Activated CD4-positive, alpha-beta T cell treated with anti-CD3 and anti-CD28 coated beads, Interleukin-2, amount 50 U/mL, for 48 hours (primary cell): ENCODE data around the gene LRRIQ4.

Experiments used
- DNase-seq, 2 experiments: peaks; one replicate each; pipeline ENCODE4 v3.0.0-alpha.2; 2020

Gene LRRIQ4

DNA sequence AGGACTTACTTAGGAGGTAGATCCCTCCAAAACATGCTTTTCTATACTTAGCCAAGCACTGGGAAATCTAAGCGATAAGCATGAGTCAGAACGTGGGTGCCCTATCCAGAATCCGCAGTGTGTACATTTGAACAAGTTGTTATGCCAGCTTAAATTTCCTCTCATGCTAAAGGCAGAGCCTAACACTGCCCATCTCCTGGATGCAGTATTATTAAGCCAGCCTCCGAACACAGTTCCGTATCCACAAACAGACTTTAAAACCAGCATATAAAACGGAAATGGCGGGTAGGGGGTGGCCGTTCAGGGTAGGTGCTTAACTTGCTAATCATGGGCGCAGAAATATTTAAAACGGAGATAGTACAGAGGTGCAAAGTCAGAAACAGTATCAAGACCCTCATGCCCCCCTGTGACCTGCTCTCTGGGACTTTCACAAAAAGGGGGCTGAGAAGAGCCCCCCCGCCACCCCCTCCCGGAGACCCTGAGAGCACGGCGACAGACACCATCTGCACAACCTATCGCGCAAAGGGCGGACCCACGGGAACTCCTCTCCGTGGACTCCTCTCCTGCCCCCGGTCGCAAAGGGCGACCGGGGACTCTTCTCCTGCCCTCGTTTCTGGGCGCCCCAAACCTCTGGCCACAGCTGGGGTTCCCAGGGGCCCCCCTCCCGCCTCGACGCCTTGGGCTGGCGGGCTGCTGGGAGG lies 889 bp upstream of the LRRIQ4 start:
- peak in 1 of 2 experiments; percentile 7 for DNase-seq

DNA sequence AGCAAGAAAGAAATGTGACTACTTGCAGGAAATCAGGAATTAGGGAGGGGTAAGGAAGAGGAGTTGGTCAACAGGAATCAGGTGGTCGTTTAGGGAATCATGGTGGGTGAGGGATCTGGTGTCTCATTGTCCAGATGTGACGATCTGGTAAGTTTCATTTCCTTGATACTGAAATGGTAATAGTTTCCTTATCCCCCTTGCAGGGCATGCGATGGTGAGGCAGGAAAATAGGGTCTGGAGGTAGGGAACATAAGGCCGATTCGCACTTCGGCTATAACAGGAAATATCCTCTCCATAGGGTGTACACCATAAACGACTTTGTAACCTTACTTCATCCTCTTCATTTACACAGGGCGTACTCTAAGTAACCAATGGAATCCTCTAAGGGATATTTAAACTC lies 608 bp downstream of the LRRIQ4 start:
- DNase-seq, result peak in 1 of 2 experiments; percentile 7

DNA sequence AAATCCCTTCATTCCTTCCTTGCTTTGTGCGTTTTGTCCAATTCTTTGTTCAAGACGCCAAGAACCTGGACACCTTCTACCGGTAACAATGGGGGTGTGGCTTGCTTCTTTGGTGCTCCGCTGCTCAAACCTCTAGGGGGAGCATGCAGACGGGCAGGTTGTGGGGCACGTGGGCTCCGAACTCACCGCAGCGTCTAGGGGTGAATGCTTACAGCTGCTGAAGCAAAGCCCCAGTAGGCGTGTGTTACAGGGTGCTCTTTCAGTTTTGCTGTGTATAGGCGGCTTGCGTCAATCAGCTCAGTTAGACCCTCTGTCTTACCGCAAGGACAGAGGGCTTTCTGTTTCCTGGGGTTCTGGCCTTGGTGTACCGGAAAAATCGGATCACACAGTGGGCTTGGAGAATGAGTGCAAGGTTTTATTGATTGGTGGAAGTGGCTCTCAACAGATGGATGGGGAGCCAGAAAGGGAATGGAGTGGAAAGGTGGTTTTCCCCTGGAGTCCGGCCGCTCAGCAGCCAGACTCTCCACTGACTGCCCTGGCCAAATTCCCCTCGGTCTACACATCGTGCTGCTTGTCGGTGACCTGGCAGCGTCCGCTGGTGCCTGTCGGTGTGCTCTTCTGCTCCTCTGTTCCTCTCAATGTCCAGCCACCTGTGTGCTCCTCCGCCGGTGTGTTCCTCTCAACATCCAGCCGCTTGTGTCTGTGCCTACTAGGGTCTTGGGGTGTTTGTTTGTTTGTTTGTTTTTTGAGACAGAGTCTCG lies 1.3 kb downstream of the LRRIQ4 start:
- DNase-seq, result peak; percentile 60 to 76

DNA sequence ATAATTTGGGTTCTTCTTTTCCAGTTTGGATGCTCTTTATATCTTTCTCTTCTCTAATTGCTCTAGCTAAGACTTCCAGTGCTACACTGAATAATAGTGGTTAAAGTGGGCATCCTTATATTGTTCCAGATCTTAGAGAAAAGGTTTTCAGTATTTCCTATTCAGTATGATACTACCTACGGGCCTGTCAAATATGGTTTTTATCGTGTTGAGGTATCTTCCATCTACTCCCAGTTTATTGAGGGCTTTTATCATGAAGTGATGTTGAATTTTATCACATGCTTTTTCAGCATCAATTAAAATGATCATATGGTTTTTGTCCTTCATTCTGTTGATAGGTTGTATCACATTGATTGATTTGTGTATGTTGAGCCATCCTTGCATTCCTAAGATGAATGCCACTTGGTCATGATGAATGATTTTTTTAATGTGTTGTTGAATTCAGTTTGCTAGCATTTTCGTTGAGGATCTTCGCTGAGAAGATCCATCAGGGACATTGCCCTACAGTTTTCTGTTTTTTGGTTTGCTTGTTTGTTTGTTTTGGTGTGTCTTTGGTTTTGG lies 3.0 kb downstream of the LRRIQ4 start:
- no peak for DNase-seq

DNA sequence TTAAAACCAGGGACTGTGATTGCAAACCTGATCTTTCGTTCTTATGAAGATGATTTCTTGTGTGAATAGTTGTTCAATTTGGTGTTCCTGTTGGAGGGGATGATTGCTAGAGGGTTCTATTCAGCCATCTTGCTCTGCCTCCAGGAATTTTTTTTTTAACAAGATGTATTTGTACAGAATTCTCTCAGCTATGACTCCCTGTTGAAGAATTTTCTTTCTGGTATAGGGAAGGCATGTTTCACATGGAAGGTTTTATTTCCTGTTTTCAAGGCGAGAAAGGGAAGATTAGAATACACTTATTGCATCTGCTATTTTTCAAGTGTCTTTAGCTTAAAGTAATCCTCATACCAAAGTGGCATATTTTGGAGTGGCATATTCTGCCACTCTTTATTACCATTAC lies 5.6 kb downstream of the LRRIQ4 start:
- no peak for DNase-seq

DNA sequence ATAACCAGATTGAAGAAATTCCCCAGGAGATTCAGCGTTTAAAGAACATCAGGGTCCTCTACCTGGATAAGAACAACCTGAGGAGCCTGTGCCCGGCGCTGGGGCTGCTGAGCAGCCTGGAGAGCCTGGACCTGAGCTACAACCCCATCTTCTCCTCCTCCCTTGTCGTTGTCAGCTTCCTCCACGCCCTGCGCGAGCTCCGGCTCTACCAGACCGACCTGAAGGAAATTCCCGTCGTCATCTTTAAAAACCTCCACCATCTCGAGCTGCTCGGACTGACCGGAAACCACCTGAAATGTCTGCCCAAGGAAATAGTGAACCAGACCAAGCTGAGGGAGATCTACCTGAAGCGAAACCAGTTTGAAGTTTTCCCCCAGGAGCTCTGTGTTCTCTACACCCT lies 9.4 kb downstream of the LRRIQ4 start:
- no peak for DNase-seq

DNA sequence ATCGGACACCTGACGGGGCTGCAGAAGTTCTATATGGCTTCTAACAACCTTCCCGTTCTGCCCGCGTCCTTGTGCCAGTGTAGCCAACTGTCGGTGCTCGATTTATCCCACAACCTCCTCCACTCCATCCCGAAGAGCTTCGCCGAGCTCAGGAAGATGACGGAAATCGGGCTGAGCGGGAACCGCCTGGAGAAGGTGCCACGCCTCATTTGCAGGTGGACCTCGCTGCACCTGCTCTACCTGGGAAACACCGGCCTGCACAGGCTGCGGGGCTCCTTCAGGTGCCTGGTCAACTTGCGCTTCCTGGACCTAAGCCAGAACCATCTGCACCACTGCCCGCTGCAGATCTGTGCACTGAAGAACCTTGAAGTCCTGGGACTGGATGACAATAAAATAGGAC lies 9.9 kb downstream of the LRRIQ4 start:
- no peak for DNase-seq

DNA sequence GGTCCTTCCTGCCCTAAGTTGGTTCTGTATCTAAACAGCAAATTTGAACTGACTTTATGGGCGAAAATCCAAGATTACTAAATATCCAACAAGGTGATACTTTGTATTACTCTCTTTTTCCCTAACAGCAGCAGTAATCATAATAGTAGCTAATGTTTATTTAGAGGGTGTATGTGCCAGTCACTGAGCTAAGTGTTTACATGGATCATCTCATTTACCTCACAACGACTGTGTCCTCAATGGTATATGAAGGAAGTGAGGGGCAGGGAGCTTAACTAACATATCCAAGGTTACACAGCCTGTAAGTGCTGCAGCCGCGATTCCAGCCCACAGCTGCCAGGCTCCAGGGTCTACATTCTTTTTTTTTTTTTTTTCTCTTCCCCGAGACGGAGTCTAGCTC lies 10.3 kb downstream of the LRRIQ4 start:
- DNase-seq, result no peak

DNA sequence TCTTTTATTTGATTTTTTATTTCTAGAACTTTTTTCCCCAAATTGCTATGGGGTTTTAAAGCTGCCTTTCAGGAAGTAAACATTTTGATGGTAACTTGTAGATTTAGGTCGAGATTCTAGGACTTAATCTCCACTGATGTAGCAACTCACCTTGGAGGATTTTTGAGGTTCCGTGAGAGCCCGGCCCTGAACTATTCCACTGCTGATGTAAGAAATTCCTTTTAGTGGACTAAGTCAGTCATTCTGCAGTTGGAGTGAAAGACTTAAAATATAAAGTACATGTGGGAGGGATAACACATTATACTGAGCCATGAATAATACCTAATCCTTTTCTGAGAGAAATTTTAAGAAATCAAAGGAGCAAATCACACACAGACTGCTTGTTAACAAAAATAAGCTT lies 12.6 kb downstream of the LRRIQ4 start:
- no peak for DNase-seq

DNA sequence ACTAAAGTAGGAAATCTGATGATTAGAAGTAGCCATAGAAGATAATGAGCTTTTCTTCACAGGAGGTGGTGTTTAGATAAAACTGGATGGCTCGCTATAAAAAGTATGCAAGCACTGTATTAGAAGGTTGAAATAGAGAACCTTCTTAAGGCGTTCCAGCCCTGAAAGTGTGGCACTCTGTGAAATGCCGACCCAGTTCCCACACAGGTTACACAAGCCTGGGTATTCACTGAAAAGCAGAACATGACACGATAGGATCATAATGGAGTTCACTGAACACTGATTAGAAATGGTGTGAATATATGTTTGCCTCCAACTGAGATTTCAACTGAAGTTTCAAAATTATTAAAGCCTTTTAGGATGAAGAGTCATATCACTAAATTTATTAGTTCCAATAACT lies 15.0 kb downstream of the LRRIQ4 start:
- no peak for DNase-seq

DNA sequence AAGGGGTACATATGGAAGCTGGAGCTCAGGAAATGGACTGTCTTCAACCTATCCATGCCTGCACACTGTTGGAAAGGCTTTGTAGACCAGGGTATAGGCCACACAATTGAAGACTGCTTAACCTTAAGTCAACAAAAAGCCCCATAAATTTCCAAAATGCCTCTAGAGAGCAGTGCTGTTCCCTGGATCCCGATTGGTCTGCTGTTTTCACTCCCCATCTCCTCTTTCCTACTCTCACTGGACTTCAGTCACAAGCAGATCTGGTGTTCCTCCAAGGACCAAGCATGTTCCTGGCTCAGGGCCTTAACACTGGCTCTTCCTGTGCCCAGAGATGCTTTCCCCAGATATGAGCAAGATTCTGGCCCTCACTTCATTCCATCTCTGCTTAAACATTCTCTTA lies 22.9 kb downstream of the LRRIQ4 start:
- no peak for DNase-seq

DNA sequence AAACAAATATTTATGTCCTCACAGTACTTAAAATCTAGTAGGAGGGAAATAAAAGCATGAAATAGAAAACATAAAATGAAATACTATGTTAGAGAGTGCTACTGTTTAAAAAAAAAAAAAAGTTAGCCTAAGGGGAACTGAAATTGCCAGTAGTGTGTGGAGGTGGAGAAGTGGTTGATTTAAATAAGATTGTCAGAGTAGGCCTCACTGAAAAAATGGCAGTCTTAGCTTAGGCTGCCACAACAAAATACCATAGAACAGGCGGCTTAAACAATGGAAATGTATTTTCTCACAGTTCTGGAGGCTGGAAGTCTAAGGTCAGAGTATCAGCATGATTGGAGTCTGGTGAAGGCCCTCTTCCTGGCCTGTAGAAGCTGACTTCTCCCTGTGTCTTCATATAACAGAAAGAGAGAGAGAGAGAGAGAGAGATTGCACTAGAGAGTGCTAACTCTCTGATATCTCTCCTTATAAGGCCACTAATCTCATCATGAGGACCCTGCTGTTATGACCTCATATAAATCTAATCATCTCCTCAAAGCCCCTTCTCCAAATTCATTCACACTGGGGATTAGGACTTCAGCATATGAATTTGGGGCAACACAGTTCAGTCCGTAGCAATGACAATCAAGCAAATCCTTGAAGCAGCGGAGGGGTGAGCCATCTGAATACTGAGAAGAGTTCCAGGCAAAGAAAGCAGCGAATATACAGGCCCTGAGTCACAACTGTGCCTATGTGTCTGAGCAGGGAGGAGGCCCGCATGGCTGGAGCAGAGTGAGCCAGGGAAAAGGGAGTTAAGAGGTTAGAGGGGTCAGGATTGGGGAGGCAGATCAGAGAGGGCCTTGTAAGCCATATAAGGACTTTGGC lies 23.6 kb downstream of the LRRIQ4 start:
- DNase-seq, result no peak

DNA sequence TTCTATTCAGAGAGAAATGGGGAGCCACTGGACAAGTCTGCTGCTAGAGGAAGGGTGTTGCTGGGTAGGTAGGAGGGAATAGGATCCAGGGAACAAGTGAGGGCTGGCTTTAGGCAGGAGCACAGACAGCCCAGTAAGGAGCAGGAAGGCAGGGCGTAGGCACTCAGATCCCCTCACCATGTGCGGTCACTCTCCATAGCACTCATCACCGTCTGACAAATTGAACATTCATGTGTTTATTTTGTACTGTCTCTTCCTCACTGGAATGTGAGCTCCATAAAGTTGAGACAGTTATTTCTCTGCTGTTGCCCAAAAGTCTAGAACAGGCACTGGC lies 24.2 kb downstream of the LRRIQ4 start:
- no peak for DNase-seq

DNA sequence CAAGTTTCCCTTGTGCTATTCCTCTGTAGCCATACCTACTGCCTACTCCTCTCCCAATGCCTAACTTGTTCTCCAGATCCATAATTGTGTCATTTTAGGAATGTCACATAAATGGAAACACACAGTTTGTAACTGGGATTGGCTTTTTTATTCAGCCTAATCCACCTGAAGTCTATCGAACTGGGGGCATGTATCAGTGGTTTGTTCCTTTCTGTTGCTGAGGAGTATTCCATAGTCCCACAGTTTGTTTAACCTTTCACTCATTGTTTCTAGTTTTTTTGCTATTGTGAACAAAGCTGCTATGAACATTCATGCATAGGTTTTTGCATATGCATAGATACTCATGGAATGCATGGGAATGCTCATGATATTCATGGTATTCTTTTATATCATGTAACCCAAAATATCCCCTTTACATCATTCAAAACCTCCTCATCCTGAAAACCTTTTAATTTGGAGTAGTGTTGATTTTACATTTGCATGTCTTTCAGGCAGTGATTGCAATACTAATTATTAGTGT lies 25.9 kb downstream of the LRRIQ4 start:
- no peak for DNase-seq

DNA sequence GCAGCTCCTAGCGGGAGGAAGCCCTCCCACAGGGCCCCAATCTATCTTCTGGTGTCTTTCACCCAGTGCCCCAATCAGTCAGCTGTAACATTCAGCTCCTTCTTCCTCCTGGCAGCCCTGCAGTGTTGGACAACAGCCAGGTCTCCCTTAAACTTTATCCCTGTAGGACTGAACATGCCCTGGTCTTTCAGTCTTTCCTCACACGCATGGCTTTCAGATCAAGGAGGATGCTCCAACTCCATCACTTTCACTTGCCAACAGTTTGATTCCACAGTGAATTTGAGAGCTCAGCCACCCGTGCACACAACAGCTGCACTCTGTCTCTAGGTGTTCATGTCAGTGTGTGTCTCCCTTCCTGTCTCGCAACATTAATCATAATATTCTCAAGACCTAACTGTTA lies 28.5 kb downstream of the LRRIQ4 start:
- no peak for DNase-seq

DNA sequence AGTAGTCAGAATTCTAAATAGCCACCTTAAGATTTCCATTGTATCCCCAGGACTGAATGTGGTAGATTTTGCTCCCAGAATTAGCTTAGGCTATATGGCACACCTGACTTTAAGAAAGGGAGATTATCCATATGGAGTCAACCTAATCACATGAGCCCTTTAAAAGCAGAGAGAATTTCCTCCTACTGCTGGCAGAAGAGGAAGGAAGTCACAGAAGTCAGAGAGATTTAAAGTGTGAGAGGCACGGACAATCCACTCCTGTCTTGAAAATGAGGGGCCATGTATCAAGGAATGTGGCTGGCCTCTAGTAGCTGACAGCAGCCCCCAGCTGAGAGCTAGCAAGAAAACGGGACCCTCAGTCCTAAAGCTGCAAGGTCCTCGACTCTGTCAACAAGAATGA lies 30.3 kb downstream of the LRRIQ4 start:
- no peak for DNase-seq

DNA sequence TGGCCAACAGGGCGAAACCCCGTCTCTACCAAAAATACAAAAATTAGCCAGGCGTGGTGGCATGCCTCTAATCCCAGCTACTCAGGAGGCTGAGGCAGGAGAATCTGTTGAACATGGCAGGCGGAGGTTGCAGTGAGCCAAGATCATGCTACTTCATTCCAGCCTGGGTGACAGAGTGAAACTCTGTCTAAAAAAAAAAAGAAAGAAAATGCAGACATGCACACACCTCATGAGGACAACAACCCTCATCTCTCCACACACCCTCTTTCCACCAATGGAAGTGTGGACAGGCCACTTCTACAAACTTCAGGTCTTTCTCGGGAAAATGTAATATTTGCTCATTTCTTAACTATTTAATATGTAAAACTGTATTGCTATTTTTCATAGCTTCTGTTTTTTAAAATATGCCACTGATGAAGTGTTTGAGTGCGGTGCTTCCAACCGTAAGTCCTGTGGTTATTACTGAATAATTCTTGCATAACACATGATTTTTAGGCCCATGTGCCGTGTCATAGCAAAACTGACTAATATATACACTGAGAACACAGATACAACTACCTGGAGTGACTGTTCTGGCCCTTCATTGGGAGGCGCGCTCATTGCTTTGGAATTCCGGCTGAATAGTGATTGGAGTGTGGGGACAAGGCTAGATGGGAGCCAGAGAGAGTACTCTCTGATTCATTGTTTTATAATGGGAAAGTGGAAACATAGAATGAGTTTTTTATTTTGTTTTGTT lies 34.0 kb downstream of the LRRIQ4 start:
- DNase-seq, result no peak

DNA sequence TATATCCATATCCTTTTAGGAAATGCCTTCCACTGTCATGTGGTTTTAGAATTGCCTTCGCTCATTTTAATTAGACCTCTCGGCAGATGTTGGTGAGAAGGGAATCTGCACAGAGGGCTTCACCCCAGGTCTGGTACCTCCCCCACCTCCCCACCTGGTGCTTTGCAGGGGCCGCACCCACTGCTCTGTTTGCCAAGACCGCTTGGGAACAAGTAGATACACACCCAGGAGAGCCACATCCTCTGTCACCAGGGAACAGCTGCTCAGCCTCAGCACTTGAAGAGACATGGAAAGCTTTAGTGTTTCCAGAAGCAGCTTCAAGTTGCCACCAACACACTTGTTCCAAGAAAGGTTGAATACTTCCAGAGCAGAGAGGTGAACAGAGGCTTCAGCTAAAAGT lies 35.2 kb downstream of the LRRIQ4 start:
- no peak for DNase-seq

DNA sequence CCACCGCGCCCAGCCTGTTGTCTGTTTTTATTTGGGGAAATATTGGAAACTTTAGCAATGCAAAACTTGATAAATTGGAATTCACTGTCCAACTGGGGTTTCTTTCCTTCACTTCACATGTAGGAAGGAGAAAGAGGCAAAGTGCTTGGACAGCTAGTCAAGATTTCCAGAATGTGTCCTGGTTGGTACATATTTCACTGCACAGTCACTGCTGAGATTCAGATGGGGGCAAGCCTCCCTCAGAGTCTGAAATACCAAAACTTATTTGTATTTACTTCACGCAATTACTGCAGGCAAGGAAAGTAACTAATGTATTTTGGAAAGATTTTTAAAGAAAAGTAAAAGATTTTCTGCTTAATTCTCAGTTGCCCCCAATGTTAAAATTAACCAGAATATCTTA lies 36.1 kb downstream of the LRRIQ4 start:
- DNase-seq, result no peak

DNA sequence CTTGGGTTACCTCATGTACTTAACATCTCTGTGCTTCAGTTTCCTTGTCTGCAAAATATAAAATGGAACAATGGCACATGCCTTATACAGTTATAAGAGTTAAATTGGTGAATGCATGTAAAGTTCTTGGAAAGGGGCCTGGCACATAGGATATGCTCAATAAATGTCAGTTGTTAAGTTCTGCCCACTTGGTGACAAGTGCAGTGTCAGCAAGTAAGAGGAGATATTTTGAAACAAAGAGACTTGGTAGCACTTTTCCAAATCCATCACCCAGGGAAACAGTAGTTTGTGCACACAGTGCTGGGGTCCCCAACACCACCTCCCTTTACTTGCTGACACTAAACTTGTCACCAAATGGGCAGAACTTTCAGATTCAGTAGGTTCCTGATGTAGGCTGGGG lies 37.9 kb downstream of the LRRIQ4 start:
- no peak for DNase-seq

DNA sequence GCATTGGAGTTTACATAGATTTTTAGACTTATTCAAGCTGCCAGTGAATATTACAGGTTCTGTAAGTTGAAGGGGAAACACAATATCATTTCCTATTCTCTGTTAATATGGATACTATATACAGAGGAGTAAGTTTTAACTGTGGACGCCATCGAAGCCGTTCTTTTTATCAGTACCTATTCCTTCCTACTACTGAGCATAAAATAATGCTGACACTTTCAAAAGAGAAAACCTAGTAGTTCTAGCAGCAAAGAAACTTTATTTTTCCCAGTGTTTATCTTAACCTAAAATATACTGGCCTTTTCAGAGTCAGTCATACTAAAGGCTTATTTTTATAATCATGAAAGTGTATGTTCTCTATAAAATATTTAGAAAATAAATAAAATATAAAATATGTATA lies 42.8 kb downstream of the LRRIQ4 start:
- no peak for DNase-seq

DNA sequence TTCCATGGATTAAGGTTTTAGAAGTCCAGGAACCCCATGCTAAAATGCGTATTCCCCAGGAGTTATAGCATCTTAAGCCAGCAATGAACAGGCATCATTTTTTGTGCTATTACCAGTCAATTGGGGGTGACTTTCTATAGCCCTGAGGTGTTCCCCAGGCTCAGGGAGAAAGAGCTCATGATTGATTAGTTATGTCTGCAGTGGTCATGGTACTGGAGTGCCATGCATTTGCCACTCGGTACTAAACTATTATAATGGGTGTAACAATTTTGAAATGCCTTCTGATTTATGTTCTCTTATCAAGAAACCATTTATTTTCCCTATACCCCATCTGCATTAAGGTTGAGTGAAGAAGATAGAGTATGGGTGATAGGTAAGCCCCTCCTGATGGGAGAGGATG lies 45.1 kb downstream of the LRRIQ4 start:
- DNase-seq, result no peak

DNA sequence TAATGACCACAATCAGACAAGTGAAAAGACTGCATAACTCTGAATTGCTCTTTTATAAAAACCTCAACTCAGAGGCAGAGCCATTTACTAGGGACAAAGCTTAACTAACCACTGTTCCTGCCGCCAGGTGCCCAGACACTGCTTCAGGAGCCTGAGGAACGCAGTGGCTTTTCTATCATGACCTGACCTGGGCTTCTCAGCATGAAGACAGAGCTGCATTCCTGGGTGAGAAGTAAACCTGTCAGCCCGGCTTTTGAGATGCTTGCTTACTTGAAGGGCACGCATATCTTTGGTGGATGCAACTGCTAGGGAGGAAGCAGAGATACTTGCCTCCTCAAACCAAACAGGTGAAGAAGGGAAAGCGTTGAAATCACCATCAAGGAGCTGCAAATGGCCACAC lies 49.2 kb downstream of the LRRIQ4 start:
- no peak for DNase-seq
